GM12873 (cell line): Measurements from ENCODE around the gene LOXL3.

Experiments
- TF ChIP-seq, protein P1 (sequence below): IDR thresholded peaks from 2 replicates; pipeline ENCODE4 v1.5.1; 2012; ENCODE audit warnings: low read depth, mild to moderate bottlenecking, moderate library complexity, low read length, control low read depth; ENCODE audit not compliant: insufficient read depth; ENCODE audit errors: missing control alignments

The LOXL3 gene

GRCh38 chr2:74513605-74514367 is 40.0 kb downstream of the LOXL3 start:
- TF ChIP-seq, protein P1, sequence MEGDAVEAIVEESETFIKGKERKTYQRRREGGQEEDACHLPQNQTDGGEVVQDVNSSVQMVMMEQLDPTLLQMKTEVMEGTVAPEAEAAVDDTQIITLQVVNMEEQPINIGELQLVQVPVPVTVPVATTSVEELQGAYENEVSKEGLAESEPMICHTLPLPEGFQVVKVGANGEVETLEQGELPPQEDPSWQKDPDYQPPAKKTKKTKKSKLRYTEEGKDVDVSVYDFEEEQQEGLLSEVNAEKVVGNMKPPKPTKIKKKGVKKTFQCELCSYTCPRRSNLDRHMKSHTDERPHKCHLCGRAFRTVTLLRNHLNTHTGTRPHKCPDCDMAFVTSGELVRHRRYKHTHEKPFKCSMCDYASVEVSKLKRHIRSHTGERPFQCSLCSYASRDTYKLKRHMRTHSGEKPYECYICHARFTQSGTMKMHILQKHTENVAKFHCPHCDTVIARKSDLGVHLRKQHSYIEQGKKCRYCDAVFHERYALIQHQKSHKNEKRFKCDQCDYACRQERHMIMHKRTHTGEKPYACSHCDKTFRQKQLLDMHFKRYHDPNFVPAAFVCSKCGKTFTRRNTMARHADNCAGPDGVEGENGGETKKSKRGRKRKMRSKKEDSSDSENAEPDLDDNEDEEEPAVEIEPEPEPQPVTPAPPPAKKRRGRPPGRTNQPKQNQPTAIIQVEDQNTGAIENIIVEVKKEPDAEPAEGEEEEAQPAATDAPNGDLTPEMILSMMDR: no peak

DNA sequence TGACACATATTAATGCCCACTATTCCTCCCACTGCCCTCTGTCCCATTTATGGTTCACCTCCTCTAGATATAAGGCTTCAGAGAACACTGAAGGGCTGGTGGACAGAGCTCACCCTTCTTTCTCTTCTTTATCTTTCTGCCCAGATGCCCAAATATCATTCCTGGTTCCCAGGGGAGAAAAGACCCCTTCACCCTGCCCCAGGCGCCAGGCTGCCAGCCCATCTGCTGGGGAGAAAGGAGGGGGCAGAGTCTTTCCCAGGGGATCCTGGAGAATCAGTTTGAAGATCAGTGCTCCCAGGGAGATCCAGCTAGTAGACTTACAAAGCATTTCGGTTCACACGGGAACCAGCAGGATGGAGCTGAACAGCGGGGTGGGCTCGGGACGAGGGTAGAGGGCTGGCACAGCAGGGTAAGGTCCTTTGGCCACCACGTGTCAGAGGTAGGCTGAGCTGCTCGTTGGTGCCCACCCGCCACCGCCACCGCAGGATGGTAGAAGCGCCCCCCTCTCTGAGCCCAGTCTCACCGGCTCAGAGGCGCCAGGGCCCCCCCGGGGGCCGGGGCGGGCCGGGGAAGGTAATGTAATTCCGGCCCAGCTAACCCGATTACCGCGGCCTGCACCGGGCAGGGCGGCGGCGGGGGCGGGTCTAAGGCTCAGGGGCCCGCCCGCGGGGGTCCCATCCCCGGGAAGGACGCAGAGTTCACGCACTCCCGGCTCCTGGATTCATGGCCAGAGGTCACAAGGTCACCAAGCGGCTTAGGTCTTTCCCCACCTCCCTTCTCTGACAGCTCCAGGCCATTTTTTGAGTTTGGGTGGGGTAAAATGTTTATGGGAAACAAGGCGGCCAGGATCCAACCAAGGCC is 40.8 kb downstream of the LOXL3 start:
- TF ChIP-seq, protein P1: no peak

DNA sequence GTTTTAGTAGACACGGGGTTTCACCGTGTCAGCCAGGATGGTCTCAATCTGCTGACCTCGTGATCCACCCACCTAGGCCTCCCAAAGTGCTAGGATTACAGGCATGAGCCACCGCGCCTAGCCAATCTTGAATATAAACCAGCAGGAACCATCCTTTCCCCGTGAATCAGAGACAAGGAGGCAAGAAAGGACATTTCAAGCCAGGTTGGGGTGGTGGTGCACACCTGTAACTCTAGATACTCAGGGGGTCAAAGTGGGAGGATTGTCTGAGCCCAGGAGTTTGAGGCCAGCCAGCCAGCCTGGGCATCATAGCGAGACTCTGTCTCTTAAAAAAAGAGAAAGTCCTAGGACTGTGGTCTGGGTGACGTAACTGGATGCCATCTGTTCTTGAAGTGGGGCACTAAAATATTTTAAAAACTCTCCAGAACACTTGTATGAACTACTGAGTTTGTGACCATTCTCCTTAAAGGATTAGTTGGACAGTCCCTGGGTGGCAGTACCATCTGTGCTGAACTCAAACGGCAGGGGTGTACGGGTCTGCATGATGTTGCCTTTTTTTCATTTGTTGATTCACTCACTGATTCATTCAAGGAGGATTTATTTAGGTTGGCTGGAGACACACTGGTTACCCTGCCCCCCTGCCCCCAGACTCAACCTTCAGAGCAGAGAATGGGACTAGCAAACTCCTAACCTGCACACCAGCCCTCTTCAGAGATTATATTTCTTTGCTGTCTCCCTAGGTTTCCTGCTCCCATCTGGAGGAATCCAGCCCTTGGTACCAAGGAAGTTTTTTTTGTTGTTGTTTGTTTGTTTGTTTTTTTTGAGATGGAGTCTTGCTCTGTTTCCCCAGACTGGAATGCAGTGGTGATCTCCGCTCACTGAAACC is 42.4 kb downstream of the LOXL3 start:
- TF ChIP-seq, protein P1: no peak

DNA sequence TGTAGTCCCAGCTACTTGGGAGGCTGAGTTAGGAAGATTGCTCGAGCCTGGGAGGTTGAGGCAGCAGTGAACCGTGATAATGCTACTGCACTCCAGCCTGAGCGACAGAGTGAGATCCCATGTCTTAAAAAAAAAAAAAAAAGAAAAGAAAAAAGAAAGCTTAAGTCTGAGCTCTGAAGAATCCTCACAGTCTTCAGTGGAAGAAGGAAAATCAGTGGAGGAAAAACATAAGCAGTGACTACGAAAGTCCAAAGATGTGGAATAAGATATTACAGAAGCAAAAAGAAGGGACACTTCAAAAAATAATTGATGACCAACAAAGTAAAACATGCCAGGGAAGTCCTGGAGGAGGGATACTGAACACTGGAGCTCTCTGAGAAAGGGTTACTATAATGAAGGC is 43.5 kb downstream of the LOXL3 start:
- TF ChIP-seq, protein P1: no peak

DNA sequence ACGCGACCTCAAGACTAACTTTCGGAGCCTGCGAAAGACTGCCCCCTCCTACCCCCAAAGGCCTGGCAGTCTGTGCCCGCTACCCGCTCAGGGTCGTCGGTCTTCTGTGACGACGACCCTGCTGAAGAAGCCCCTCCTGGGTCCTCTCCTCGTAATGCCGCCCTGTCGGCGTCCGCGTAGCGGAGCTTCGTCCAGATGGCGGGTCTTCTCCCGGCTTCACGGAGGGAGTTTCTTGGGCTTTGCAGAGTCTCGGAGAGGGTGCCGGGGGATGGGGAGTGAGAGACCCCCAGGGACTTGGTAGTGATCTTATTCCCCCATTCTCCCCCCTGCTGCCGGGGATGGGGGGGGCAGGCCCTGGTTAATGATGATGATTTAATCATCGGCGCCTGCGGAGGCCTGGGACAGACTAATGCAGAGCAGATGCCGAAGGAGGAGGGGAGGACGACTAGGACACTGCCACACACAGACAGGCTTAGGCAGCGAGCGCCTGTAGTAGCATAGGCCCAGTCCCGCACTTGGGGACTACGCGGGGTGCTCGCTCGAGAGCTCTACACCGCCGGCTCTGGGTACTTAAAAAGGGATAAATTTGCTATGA is 45.7 kb downstream of the LOXL3 start:
- TF ChIP-seq, protein P1: no peak

- TF ChIP-seq, protein P1: peak; percentile 66
Observed at GRCh38 chr2:74507145-74507925, 46.4 kb downstream of the LOXL3 start, which contains the start of gene PCGF1. PCGF1 (minus strand) TSS chr2:74507695; CDS start chr2:74507668, 27 bp downstream.
